SJCRH30 (cell line): Measurements from ENCODE around the gene TRAF3IP1. TPM values are rescaled to one million over a fixed set of nuclear protein-coding genes. Genes with fewer than 3 reads are reported as not detected.

Source experiments
- DNase-seq, 2 experiments: peaks; one replicate each; pipeline ENCODE4 v3.0.0-alpha.2; 2015 to 2020
- H3K27ac ChIP-seq: fragments of 250-450 bp; sonication (Bioruptor Pico); 2 replicates; pipeline ENCODE4 v1.5.1; 2020; ENCODE audit warnings: mild to moderate bottlenecking, moderate library complexity
- H3K27me3 ChIP-seq: fragments of 250-450 bp; sonication (Bioruptor Pico); 2 replicates; pipeline ENCODE4 v1.5.1; 2020; ENCODE audit warnings: mild to moderate bottlenecking, moderate library complexity
- H3K36me3 ChIP-seq: fragments of 250-450 bp; sonication (Bioruptor Pico); 2 replicates; pipeline ENCODE4 v1.5.1; 2020; ENCODE audit warnings: mild to moderate bottlenecking, moderate library complexity
- H3K4me1 ChIP-seq: fragments of 250-450 bp; sonication (Bioruptor Pico); 2 replicates; pipeline ENCODE4 v1.5.1; 2020; ENCODE audit warnings: mild to moderate bottlenecking, moderate library complexity
- H3K4me3 ChIP-seq: fragments of 250-450 bp; sonication (Bioruptor Pico); 2 replicates; pipeline ENCODE4 v1.5.1; 2020; ENCODE audit warnings: mild to moderate bottlenecking, moderate library complexity
- H3K9me3 ChIP-seq: fragments of 250-450 bp; sonication (Bioruptor Pico); replicated peaks from 2 replicates; pipeline ENCODE4 v1.5.1; 2020; ENCODE audit warnings: mild to moderate bottlenecking, moderate library complexity
- total RNA-seq: library from RNA; depleted of rRNA; stranded (reverse); fragments of >200 nt; shearing (Covaris generic); gene quantifications from 2 replicates; pipeline ENCODE4 v1.2.3, GENCODE V29; 2014; rRNA removed

The TRAF3IP1 gene
- total RNA-seq, 1 experiment from 2014 or later, result 11.3 TPM

DNA sequence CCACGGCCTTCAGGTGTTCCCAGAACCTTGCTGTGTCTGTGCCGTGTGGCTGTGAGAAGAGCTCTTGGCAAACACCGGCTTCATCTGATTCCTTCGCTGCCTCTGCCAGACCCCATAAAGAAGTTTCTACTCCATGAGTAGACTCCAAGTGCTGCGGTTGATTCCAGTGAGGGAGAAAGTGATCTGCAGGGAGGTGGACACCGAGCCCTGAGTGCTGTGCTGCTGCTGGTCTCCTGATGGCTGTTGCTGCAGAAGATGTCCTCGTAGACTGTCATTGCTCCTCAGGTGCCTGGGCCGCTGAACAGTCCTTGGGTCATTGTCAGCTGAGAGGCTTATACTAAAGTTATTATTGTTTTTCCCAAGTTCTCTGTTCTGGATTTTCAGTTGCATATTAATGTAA, 126.1 kb downstream of the TRAF3IP1 start:
- Histone ChIP-seq H3K4me3 (no peak overlapping the region), H3K27ac (no peak overlapping the region), H3K27me3 (no peaks in the 10 kb centered on the region), H3K36me3 (peaks cover 75% of the 10 kb centered on the region), H3K9me3 (no peaks in the 10 kb centered on the region), H3K4me1 (no peaks in the 10 kb centered on the region)
- DNase-seq, result no peak

DNA sequence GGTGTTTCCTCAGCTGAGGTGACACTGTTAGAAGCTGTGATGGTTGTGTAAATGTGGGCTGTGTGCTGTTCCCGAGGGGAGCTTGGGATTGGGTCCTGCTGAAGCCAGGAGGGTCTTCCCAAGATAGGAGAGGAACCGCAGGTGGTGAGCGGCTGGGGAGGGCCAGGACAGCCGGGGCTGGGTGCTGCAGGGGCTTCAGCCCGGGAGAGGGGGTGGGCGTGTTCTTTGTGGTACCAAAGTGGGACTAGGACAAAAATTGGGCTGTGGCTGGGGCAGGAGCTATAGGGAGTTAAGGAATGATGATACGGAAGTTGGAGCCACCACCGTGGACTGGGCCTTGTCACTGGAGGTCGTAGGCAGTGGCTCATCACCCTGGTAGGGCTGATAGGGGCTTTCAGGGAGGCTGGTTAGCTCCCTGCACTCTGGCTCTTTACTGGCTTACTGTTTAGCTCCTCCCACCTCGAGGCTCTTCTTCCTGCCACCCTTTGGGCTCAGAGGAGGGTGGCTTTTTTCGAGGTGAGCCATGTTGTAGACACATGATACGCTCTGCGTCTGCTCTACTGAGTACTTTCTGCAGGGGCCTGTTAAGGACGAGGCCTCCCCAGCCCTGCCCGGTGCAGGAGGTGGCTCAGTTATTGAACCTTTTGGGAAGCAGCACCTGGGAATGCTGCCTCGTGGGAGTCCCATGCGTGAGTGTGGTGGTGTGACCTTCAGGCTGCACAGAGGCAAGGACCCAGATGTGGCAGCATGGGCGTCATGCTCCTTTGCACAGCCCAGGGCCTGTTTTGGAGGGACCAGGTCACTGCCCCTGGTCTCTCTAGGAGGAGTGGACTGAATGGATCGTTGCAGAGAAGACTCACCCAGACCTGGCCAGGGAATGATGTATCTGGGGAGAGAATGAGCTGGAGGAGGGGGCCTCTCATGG, 128.0 kb downstream of the TRAF3IP1 start:
- Histone ChIP-seq H3K4me1 (no peaks in the 10 kb centered on the region), H3K27ac (no peak overlapping the region), H3K4me3 (no peak overlapping the region), H3K36me3 (peaks cover 82% of the 10 kb centered on the region), H3K9me3 (no peaks in the 10 kb centered on the region), H3K27me3 (no peaks in the 10 kb centered on the region)
- no peak for DNase-seq

GRCh38 chr2:238449241-238449640, 128.9 kb downstream of the TRAF3IP1 start:
- H3K27me3 ChIP-seq, result no peaks in the 10 kb centered on the region
- no peak overlapping the region for H3K27ac ChIP-seq
- no peak overlapping the region for H3K4me3 ChIP-seq
- H3K36me3 ChIP-seq, result peaks cover 75% of the 10 kb centered on the region
- DNase-seq, result no peak
- H3K9me3 ChIP-seq, result no peaks in the 10 kb centered on the region
- no peaks in the 10 kb centered on the region for H3K4me1 ChIP-seq

DNA sequence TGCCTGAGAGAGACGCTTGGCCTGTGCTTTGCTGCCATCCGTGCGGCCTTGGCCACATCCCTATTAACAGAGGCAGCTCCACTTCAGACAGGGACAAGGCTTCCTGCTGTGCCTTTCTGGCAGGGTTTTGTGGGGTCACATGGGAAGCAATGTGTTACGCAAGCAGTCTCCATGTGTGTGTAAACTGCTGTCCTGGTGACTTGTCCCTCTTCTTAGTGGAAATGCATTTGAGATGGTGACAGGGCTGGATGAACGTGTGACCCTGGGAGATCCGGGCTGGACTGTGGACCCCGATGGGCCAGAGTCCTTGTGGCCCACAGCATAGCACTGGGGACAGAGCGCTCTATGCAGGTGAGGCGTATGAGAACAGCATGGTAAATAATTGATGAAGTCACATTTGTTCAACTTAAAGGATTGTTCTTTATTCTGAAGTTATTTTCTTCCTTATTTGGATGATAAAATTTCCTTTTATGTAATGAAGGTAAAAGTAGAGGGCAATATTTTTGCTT, 129.6 kb downstream of the TRAF3IP1 start:
- Histone ChIP-seq H3K27me3 (no peaks in the 10 kb centered on the region), H3K4me3 (no peak overlapping the region), H3K27ac (no peak overlapping the region), H3K9me3 (no peaks in the 10 kb centered on the region), H3K4me1 (no peaks in the 10 kb centered on the region), H3K36me3 (peaks cover 68% of the 10 kb centered on the region)
- no peak for DNase-seq

- no peak overlapping the region for H3K4me3 ChIP-seq
- H3K9me3 ChIP-seq, result no peaks in the 10 kb centered on the region
- no peak for DNase-seq
- peaks cover 63% of the 10 kb centered on the region for H3K36me3 ChIP-seq
- no peaks in the 10 kb centered on the region for H3K4me1 ChIP-seq
- no peak overlapping the region for H3K27ac ChIP-seq
- H3K27me3 ChIP-seq, result no peaks in the 10 kb centered on the region
Observed at GRCh38 chr2:238450440-238450861, 130.1 kb downstream of the TRAF3IP1 start.

Other genes starting within 250 kb of the TRAF3IP1 start
- 2.6 and 3.1 TPM in 2 replicates for gene ESPNL, start 220.2 kb upstream of the TRAF3IP1 start, total RNA-seq
- gene KLHL30, start 181.8 kb upstream of the TRAF3IP1 start, total RNA-seq, result 3.9 and 4.1 TPM in 2 replicates
- 10.4 and 10.5 TPM in 2 replicates for gene ERFE, start 161.5 kb upstream of the TRAF3IP1 start, total RNA-seq
- 59.8 and 71.1 TPM in 2 replicates for gene ILKAP, start 116.8 kb upstream of the TRAF3IP1 start, total RNA-seq
- gene HES6, start 80.5 kb upstream of the TRAF3IP1 start, total RNA-seq, result 44.9 and 46.1 TPM in 2 replicates
- 5.3 and 5.9 TPM in 2 replicates for gene PER2, start 31.9 kb upstream of the TRAF3IP1 start, total RNA-seq
- gene ASB1, start 106.4 kb downstream of the TRAF3IP1 start, total RNA-seq, result 43.8 and 46.9 TPM in 2 replicates